GM21528 (cell line): ENCODE measurements around the gene EYA4.

Source experiments
- ATAC-seq: cut with Tn5 transposase; IDR thresholded peaks from one replicate; pipeline ENCODE4 v1.9.1; 2021; ENCODE audit warnings: mild to moderate bottlenecking, moderate library complexity; ENCODE audit not compliant: unreplicated experiment, low FRiP score

The EYA4 gene

DNA sequence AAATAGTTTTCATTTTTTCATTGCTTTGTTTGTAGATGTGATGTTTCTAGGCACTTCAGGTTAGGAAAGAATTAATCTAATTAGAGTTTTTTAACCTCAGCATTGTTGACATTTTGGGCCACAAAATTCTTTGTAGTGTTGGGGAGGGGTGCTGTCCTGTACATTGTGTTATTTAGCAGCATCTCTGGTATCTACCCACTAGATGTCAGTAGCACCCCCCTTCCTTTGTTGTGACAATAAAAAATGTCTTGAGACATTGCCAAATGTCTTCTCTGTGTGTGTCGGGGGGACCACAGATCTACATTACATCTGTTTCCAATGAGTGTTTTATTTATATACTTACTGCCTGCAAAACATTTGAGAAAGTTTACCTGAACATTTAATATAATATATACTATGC, 45.6 kb downstream of the EYA4 start:
- no peak for ATAC-seq

DNA sequence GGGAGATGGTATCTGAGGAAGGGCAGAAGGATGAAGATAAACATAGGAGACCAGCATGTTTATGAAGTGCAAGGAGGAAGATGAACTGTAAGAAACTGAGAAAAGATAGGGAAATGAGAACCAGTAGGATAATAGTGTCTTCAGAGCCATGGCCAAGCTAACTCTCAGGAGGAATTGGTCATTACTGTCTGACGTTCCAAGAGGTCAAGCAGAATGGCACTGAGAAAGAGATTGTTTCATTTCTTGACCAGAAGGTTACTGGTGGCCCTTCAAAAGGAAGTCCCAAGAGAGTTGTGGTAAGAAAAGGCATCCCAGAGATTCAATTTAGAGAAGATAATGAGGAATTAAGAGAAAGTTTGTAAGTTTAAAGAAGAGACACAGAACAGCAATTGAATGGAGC, 47.5 kb downstream of the EYA4 start:
- ATAC-seq = no peak

DNA sequence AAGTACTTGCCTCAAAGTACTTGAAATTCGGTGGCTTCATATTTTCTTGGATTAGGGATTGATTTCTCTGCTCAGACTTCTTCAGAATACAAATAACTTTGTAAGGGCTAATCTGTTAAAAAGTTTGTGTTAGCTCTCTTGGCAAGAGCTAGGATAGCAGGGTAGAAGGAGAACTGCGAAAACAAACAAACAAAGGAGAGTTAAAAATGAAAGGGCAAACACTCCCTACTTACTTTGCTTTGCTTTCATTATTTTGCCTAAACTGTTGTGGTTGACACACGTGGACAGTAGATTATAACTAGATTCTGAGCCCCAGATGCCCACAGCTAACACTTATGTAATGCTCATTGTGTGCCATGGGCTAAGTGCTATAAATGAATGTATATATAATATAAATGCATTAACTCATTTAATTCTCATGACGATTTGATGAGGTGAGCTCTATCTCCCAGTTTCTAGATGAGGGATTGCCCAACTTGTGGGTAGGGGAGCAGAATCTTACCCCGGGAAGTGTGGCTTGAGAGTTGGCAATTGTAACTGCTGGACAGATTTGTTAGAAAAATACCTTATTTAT, 48.7 kb downstream of the EYA4 start:
- no peak for ATAC-seq

DNA sequence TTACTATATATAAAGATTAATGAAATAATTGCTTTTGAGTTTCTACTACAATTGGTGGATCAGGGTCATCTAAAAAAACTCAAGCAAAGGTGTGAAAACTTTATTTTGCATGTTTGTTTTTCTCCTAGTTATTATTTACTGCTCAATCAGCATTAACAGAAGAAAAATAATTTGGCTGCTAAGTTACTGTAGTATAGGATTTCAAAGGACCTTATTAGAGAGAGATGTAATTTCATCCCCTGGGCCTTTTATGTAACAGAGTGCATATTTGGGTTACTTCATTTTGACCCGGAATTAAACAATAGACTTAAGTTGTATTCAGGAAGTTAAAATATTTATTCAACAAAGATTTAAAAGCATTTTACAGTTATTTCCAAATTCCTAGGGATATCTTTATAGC, 49.8 kb downstream of the EYA4 start:
- ATAC-seq = no peak

DNA sequence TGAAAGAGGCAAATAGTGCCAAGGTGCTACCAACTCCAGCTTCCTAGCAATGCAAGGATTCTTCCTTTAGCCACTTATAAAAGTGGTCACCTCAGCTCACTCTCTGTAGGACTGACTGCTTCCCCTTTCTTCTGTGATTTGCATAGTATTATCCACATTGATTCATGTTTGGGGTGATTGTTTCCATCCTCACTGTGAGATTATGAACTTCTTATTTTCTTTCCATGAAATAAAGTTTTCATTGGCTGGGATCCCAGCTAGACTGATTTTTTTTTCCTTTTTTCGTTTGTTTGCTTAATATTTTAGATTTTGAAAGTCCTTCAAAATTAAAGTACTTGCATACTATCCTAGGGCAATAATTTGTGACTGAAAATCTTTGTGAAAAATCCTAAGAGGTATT, 50.5 kb downstream of the EYA4 start:
- no peak for ATAC-seq

DNA sequence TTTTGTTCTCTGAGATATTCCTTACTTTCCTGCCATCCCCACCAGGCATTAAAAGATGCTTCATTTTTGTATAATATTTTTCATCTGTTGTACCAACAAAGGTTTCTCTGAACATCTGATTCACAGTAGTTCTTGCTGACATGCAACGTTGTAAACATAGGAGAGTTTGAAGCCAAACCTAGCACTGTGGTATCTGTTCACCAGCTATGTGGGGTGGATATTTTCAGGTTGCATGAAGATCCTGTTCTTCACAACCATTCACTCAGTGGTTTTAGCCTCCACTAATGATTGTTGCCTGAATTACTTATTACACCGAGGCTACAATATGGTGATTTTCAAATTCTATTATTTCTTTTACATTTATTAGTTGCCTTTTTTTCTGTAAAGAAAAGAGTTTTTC, 56.5 kb downstream of the EYA4 start:
- no peak for ATAC-seq

DNA sequence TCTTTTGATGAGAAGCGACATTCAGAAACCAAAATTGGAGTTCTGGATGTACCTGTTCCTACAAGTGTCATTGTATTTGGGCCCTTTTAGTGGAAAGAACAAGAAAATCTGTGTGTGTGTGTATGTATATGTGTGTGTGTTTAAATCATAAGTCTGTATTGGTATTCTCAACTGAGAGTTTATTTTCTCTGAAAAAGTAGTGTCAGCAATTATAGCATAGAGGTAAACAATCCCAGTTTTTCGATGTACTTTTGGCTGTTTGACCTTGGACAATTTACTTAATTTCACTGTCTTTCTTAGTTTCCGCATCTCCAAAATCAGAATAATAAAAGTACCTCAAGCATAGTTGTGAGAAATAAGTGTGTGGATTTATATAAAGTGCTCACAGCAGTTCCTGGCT, 57.2 kb downstream of the EYA4 start:
- ATAC-seq = no peak

DNA sequence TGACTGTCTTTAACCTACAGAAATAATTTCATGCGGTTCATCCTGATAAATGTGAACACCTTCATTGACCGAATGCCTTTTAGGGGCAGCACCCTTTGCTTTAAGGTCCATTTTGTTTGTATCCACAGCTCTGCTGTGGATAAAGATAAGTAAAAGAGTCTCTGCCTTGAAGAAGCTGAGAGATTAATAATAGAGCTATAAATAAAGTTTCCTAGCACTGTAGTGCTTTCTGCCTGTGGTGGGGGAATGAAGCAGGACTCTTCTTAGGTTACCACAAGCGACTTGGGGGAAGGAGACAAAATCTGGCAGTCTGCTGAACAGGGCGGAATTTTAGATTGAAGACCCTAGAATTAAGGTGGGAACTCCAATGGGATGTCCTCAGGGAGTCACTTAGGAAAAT, 57.6 kb downstream of the EYA4 start:
- ATAC-seq = no peak

DNA sequence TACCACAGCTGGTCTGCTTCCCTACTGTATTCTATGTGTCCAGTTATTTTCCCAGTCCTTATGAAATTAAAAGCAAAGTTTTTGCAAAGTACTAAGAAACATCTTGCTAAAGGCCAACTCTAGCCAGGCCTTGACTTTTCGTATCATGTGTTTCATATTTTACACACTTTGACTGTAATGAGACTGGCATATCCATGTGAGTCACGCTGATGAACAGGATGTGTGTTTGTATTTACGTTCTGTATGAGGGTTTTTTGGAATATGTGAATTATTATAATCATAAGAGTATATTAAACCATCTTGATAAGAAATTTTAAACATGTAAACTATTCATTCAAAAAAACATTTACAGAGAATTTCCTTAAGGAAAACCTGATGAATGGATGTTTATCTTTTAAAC, 59.7 kb downstream of the EYA4 start:
- ATAC-seq = no peak

DNA sequence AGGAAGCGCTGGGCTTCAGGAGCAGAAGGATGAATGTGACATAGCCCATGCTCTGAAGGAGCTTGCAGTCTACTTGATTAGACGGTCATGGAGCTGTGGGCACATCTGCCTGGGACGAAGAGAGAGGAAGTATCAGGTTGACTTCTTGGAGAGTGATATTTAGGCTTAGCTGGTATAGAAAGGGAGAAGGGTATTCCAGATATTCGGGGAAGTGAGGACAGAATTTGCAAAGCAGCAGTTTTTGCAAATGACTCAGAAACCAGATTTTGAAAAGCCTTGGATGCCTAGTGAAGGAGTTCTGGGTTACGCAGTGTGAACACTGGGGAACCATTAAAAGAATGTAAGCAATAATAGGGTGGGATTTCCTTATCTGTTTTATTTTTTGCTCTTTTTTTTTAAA, 60.7 kb downstream of the EYA4 start:
- no peak for ATAC-seq

DNA sequence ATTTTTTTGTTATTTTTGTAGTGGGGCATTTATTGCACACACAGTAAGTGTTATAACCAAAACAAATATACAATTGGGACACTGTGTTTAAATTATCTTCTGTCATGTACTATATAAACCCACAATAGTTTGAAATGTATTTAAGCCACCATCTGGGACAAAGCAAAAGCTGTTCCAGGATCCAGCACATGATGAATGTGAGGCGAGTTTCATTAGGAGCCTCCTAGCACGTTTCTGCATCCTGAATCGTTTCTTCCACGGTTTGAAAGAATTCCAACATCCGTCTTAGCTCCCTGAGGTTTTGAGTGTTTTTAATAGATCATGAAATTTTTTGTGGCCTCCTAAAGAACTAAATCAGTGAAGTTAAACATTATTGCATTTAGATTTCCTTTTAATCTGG, 65.8 kb downstream of the EYA4 start:
- ATAC-seq = no peak

DNA sequence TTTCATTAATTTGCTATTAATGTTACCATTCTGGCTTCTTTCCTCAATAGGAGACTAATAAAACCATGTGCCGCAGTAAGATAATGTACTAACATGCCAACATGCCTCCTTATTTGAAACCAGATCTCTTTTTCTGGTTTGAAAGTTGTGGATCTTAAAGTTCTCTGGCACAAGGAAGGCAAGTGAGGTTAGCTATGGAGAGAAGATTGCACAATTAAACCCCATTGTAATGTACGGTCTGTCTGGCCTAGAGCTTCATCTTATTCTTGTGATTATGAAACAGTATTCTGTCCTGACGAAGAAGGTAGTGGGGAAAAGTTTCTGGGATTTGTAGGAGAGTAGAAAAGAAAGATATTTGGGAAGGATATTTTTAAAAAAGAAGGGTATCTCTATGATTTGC, 68.4 kb downstream of the EYA4 start:
- ATAC-seq = no peak

DNA sequence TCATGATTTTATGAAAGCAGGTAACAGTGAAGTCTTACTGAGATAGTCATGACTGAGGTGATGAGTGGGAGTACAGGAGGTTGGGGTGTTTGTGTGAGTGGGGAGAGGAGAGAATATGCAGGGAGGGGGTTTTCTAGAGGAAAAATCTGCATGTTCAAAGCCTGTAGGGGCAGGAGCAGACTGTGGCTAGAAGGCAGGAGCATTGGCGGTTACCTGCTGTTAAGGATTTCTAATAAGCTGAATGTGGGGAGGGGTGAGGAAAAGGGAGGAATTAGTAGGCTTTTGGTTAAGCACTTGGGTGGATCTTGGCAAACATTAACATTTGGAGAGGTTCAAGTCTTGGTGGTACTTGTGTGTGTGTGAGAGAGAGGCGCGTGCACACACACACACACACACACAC, 70.8 kb downstream of the EYA4 start:
- ATAC-seq = no peak

DNA sequence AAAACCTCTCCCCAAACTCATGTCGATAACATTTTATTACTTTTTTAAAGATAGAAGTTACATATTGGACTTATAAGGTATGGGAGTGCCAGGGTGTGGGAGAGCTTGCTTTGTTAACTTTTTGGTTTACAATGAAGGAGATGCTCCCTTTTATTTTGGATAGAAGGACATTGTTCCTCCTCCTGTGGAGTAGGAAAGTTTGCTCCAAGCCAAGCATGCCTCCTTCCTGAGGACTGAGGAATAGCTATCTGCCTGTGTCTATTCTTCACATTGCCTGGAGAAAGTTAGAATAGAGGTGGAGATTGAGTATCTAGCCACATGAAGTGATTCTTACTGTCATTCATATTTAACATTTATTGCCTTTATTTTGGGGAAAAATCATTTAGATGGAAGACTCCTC, 71.9 kb downstream of the EYA4 start:
- no peak for ATAC-seq

DNA sequence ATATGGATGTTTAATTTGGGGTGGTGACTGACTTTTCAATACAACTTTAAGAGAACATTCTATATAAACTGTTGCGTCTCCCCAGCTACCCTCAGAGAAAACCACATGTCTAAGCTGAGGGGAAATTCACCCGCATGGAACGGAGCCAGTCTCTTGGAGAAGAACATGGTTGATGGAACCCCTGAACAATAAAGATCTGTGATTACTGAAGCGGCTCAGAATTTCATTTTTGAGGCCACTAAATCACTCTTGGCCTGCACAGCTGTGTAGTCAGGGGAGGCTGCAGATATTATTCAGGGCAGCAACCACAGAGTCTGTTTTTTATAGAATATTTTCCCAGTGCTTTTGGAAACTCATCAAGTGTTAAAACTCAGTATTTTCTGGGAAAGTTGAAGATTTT, 73.8 kb downstream of the EYA4 start:
- ATAC-seq = no peak

DNA sequence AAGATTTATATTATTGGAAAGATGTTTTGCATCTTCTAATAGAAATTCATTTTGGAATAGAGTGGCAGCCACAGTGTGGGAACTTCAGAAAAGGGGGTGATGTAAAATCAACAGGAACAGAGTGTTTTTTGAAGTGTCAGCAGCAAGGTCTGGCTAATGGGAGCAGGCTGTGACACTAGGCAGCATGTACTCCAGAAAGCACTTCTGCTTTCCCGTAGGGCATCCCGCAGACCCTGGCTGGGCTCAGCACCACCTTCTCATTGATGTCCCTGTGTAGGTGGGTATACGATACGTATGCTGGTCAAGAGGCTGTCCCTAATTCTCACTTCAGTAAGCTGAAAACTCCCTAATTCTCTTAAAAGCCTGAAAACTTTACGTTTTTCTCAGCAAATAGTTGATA, 74.7 kb downstream of the EYA4 start:
- no peak for ATAC-seq

DNA sequence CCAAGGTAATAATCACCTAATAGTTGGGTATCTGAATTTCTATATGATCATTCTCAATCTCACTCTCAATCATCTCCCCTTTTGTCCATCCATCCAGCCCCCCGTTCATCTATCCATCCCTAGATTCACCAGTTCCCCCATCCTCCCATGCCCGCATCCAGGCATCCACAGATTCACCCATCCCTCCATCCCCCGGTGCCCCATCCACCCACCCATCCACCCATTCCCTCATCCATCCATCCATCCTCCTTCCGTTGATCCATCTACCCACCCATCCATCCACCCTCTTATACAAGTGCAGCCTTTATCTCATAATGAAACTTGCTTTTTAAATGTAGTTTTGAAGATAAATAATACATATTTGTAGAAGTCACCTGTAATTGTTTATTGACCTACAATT, 76.5 kb downstream of the EYA4 start:
- ATAC-seq = no peak

DNA sequence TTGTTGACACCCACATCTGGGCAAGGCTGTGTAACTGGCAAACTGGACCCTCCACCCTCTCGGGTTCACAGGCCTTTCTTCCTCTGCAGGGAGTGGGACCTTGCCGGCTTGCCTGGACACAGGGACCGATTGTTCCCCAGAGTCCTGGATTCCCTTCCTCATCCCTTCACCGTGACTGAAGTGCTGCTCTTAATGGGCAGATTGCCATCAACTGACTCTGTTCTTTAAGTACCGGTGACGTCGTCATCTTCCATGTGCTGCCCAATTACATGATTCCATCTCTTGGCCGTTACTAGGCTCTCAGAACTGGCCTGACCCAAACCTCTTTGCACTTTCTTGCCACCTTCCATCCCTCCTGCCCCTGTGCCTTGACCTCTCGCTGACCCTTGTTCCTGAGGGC, 85.4 kb downstream of the EYA4 start:
- no peak for ATAC-seq

DNA sequence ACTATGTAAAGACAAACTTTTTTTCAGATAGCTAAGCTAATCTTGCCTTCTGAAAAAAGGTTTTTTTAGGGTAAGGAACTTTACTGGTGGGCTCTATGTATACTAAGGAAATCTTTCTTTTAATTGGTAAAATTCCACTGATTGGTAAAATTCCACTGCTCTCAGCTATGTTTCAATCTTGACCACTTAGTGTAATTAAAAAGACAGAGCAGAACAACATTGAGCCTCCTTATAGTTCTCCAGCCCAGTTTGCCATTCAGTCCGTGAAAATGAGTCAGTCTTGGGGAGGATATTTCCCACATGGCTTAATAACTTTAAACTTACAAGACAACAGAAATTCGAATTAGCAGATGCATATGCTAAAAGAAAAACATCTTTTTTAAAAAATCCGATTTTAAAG, 92.7 kb downstream of the EYA4 start:
- no peak for ATAC-seq

DNA sequence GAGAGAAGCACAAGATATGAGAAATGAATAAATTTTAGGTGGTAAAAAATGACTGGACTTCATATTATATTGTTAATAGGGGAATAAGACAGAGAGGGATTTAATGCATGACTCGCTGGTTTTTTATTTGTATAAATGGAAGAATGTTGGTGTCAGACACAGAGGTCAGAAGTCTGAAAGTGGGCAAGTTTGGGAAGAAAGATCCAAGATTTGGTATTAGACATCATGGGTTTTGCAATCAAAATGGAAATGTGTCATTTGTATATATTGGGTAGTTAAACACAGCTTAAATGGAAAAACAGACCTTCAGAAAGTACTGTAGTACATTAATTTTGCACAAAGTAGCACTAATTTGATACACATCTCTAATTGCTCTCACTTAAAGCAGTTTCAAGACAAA, 96.2 kb downstream of the EYA4 start:
- ATAC-seq = no peak

DNA sequence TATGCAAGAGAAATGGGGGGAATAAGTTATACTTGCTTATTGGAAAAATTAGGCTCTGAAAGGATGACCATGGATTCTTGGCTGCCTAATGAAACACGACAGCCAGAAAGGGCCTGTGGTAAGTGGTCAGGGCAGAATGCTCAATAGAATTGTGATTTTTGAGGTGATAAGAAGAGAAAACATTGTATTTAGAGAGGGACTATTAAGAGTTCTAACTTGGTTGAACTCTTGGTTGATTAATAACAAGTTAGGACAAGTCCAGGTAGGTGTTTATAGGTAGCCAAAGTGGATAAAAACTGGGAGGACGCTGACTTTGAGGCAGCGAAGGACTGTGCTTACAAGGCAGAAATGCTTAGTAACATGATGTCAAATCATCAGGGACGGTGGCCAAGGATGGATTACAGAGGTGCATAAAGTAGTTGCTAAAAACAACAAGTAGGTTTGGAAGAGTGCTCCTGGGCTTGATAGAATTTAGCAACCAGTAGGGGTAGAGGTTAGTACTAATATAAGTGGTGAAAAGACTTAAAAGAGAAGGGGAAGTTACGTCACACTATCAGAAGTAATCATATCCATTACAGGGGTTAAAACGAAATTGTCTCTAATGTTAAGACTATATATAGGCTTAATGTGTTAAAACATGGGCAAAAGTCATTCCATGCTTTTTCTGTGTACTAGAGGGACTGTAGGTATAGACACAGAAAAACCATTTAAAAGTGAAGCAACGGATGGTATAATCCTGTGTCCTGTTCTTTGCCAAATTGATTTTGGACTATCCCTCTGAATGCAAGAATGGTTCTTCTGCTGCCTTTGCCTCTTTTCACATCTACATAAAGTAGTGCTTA, 98.6 kb downstream of the EYA4 start:
- ATAC-seq = no peak

DNA sequence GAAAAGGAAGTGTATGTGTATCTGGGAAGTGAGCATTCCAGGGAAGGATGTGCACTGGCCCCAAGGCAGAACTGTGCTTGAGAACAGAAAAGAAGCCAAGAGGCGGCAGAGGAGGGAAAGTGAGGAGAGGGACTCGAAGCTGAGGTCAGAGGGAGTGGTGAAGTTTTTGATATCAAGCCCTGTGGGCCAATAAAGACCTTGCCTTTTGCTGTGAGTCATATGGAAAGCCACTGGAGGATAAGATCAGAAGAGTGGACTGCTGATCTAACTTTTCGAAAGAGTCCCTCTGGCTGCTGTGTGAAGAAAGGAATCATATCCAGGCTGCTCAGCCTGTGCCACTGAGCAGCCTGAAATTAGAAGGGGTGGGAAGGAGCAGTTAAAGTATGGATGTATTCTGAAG, 99.4 kb downstream of the EYA4 start:
- ATAC-seq = no peak
